ENCODE measurements around the gene MEF2A. TPM values are rescaled to one million over a fixed set of nuclear protein-coding genes. Genes with fewer than 3 reads are reported as not detected.

The MEF2A gene
- total RNA-seq, 1 donor from 2014 or later: 27.2 TPM

DNA sequence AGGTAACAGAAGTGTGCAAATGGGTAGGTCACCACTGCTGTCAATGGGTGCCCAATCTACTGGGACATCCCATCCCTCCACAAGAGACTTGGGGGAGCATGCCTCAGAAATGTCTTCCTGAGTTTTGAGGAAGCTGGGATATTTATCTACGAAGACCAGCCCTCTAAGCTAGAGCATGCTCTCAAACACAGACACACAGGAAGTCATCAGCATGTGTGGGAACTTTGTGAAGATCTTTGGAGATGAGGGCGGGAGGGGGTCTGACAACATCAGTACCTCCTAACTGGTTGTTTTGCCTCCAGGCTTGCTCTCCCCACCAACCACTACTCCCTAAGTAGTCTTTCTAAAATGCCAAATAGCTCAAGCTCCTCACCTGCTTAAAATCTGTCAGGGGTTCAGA, 3.5 kb upstream of the MEF2A start:
- intact Hi-C loops (cut with micrococcal nuclease): no loop called here

DNA sequence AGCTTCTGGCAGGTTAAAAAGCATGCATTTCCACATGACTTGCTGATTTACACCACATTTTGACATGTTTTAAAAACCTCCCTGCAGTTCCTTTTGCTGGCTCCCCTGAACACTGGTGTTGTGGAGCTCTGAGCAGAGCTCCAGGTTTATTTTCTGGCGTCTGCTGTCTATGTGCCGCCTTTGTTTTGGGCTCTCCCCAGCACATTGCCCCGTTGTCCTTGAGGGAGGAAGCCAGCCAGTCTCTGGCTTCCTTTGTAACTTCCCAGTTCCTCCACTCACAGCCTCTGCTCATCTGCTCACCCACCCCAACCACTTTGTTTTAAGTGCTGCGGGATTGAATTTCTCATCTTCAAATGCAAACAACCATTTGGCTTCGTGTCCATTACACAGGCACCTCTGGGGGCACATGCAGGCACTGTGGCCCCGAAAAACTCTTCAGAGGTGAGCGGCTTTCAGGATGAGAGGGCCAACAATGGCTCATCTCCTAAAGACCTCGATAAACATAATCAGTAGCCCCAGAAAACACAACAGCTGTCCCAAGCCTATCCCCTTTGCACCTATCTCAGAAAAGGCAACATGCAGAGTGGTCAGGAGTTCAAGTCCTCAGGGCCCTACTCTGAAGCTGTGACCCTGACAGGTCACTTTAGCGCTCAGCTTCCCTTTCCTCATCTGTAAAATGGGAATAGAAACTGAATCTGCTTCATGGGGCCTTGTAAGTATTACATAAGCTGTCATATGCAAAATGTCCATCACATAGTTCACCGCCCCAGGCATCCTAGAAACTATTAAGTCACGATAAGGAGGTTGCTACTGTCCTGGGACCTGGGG, 1.3 kb upstream of the MEF2A start:
- intact Hi-C loops (cut with micrococcal nuclease): loop anchor here (1.0 to 5.0 kb wide), 11 partner anchors 120 to 1604 kb away; partner anchors contain the start of genes ARRDC4, ASB7, LINS1 and LRRC28

DNA sequence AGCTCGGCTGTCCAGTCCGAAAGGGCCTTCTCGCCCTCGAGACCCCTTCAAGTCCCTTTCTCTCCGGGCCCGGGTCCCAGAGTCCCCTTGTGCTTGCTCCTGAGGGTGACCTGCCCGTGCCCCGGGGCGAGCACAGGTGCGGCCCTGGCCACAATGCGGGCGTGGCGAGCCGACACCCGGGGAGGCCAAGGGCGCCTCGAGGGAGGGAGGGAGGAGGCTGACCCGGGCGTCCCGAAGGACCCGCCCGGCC, 810 bp upstream of the MEF2A start:
- intact Hi-C loops (cut with micrococcal nuclease): loop anchor here (1.0 to 5.0 kb wide), 11 partner anchors 120 to 1604 kb away; partner anchors contain the start of genes ARRDC4, ASB7, LINS1 and LRRC28

DNA sequence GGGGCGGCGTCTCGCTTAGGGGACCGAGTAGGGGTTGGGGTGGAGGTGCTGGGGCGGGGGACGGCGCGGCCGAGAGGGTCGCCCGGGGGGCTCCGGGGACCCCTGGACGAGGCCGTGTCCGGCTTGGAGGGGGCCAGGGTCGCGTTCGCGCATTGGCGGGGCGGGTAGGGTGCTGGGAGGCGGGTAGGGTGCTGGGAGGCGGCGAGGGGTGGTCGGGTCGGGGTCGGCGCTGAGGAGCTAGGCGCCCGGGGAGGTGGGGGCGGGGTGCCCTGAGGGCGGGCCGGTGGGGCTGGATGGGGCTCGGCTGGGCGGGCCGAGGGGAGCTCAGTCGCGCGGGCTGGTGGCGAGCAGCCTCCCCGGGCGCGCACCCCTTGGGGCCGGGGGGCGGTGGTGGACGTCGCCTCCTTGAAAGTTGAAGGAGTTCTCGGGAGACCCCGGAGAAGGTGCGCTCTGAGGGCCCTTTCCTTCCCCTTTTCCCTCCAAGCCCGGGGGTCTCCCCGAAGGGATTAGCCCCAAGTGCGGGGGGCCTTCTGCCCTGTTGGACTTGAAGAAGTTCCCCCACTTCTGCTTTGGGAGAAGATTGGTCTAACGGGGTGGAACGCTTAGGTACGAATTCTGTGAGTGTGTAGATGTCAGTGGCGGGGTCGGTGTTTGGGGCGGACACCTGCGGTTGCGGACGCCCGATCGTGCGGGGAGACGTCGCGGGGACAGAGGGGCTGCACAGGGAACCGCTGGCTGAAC, 543 bp downstream of the MEF2A start:
- intact Hi-C loops (cut with micrococcal nuclease): loop anchor here (5.0 kb wide), 4 partner anchors 144 to 1036 kb away; partner anchors contain the start of genes ASB7, LINS1 and SYNM

DNA sequence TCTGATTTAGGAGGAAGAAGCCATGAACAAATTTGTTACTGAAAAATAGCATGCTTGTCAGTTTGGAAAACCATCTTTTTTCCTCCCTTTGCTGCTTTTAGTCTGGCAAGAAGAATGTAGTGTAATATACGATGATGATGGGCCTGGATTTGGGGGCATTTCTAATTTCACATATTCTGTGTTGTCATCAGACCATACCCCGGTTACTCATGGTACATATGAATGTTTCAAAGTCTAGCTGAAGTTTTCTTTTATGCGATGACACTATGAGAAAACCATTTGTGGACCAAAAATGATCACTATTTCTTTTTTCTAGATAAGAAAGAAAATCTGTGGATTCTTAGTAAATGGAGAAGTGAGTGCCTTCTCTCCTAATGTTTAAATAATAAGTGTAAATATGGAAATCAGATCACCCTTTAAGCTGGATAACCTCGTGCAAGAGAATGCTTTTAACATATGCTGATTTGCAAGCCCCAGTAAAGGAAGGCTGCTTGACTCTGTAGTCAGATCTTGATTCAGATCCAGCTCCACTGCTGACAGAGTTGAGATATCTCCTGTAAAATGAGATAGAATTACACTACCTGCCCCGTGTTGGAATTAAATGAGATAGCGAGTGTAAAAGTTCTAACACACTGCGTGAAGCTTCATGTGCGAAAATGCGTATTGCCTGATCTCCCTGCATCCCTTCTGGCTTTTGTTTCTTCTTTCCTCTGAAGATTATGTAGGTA, 3.0 kb downstream of the MEF2A start:
- intact Hi-C loops (cut with micrococcal nuclease): loop anchor here (5.0 kb wide), 4 partner anchors 146 to 1034 kb away; partner anchors contain the start of genes ASB7, LINS1 and SYNM

DNA sequence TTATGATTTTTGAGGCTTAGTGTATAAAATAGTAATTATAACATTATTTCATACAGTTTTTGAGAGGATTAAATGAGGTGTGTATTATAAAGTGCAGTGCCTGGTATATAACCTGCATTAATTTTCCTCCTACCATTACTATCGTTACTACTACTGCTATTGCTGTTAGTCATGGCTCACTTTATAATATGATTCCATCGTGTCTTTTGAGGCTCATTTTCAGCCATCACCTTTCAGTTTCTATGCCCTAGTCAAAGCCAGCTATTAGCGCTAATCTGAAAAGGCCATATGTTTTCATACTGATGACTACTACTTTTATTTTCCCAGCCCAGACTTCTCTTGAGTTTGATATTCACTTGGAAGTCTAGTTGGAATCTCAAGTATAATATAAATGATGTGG, 5.5 kb downstream of the MEF2A start:
- intact Hi-C loops (cut with micrococcal nuclease): no loop called here

DNA sequence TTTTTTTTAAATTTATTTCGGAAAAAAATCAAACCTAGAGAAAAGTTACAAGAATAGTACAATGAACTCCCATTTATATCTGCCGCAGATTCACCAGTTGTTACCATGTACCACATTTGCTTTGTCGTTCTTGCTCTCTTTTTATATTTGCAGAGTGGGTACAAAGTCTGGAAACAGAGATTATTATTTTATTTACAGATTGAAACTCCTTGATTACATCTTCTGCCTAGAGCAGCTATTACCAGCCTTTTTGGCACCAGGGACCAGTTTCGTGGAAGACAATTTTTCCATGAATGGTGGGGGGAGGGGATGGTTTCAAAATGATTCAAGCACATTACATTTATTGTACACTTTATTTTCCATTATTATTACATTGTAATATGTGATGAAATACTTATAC, 8.3 kb downstream of the MEF2A start:
- intact Hi-C loops (cut with micrococcal nuclease): no loop called here

DNA sequence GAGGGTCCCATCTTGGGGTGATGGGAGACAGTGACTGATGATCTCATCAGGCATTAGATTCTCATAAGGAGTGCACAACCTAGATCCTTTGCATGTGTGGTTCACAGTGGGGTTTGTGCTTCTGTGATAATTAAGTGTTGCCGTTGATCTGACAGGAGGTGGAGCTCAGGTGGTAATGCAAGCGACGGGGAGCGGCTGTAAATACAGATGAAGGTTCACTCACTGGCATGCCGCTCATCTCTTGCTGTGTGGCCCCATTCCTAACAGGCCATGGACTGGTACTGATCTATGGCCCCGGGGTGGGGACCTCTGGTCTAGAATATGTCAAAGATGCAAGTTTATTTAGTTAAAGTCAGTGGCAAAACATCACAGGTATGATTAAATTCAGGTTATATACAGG, 8.7 kb downstream of the MEF2A start:
- intact Hi-C loops (cut with micrococcal nuclease): no loop called here

DNA sequence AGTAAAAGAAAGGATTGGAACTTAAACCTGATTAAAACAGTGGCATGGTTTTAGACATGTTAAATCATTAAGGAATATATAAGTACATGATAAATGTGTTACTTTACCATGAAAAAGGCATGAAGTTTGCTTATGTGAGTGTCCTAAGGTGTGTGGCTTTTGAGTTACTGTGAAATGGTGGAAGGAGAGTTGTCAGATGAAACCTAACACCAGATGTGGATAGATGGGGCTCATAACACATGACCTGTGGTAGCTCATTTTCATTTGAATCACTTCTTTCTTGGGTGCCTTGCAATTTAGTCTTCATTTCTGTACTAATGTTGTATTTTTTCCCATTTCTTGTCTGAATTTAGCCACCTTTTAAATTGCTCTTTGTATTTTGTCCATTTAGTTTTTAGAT, 13.0 kb downstream of the MEF2A start:
- intact Hi-C loops (cut with micrococcal nuclease): no loop called here

DNA sequence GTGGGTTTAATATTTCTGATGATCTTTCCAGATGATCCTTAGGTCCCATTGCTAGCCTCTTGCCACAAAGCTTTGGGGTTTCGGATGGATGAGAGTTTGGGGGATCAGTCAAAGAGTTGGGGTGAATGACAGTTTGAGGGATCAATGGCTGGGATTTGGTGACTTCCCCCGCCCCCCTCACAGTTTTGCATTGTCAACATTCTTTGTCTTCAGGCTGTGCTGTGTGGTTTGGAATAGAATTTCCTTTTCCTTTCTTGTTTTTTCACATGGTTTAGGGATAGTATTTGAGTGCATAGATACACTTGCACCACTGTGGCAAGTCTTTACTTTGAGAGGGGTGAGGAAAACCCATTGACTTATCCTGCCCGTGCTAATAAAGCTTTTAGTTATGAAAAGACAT, 14.3 kb downstream of the MEF2A start:
- intact Hi-C loops (cut with micrococcal nuclease): no loop called here

DNA sequence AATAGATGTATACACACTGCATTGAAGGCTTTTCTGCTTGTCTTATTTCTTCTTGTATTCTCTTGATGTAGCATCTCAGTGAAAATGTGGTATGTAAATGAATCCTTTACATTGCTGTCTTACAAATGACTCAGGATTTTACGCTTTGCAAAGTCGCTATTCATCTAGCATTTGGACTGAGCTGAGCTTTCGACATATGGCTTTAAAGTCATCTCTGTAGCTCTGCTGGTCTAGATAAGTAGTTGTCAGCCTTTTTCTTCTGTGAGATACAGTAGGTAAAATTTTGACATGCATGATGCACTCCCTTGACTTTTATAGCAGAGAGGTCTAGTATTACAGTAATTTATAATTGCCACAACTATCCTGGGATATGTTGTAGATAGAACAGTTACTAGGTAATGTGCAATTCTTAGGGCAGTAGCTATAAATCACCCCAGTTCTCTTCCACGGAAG, 16.8 kb downstream of the MEF2A start:
- intact Hi-C loops (cut with micrococcal nuclease): no loop called here

DNA sequence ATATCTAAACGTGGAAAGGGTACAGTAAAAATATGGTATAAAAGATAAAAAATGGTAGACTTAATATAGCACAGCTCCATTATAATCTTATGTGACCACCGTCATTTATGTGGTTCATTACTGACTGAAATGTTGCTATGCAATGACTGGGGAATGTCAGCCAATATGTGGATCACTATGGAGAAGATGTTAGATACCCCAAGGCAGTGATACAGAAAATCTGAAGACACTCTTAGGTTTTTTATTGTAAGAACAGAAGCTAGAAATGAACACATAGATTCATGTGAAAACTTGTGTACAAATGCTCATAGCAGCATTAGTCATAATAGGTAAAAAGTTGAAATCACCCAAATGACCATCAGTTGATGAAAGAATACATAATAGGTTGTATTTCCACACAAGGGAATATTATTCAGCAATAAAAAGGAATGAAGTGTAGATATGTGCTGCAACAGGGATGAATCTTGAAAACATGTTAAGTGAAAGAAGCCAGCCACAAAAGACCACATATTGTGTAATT, 18.4 kb downstream of the MEF2A start:
- intact Hi-C loops (cut with micrococcal nuclease): no loop called here

DNA sequence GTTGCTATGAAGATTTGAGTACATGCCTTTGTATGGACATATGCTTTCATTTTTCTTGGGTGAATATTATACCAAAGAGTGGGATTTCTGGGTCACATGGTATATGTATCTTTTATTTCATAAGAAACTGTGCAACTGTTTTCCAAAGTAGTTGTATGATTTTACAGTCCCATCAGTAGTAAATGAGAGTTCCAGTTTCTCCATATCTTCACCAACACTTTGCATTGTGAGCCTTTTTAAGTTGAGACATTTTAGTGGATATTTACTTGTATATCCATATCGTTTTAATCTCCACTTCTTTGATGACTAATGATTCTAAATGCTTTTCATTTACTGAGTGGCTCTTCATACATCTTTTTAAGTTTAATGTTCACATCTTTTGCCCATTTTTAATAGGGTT, 20.3 kb downstream of the MEF2A start:
- intact Hi-C loops (cut with micrococcal nuclease): no loop called here

DNA sequence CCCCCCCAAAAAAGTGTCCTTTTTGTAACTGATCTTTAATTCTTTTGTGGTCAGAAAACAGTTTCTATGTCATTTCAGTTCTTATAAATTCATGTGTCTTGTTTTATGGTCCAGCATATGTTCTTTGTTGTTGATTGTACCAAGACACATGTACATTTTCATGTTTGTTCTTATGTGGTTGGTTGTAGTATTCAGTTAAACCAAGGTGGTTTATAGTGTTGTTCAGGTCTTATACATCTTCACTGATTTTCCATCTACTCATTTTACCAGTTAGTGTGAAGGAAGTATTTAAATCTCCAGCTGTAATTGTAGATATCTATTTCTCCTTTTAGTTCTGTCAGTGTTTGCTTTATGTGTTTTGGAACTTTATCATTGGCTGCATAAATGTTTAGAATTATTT, 24.0 kb downstream of the MEF2A start:
- intact Hi-C loops (cut with micrococcal nuclease): no loop called here

DNA sequence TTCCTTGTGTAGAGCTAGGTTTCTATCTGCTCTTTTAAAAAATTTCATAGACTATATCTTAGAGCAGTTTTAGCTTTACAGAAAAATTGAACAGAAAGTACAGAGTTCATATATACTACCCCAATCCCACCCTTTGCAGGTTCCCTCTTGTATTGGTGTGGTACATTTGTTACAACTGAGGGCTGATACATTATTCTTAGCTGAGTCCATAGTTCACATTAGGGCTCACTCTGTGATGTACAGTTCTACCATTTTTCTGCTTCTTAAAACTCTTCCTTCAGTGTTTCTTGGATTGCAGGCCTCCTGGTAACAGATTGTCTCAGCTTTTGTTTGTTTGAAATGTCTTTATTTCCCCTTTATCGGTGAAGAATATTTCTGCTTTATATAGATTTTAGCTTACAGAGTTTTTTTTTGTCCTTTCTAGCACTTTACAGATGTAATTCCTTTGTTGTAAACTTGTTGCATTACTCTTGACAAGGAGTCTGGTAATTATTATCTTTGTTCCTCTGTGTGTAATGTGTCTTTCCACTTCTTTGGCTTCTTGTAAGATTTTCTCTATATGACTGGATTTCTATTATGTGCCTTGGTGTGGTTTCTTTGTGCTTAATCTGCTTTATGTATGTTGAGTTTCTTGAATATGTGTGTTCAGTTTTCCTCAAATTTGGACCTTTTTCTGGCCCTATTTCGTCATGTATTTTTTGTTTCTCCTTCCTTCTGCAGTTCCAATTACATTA, 25.3 kb downstream of the MEF2A start:
- intact Hi-C loops (cut with micrococcal nuclease): no loop called here

DNA sequence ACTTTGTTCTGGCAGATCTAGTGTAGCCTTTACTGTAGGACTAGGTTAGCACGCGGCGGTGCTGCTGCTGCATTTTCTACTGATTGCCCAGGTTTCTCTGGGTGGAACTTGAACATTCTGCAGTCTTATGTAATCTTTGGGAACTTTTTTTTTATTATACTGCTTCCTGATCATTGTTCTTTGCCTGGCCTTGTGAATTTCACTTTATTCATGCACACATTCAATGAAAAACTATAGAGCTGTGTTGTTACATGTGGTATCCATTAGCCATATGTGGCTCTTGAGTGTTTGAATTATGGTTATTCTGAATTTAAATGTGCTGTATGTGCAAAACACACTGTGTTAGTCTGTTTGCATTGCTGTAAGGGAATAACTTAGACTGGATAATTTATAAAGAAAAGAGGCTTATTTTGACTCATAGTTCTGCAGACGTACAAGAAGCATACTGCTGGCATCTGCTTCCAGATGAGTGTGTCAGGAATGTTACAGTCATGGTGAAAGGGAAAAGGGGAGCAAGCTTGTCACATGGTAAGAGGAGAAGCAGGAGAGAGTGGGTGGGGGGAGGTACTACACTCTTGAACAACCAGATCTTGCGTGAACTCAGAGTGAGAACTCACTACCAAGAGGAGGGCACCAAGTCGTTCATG, 26.5 kb downstream of the MEF2A start:
- intact Hi-C loops (cut with micrococcal nuclease): no loop called here

DNA sequence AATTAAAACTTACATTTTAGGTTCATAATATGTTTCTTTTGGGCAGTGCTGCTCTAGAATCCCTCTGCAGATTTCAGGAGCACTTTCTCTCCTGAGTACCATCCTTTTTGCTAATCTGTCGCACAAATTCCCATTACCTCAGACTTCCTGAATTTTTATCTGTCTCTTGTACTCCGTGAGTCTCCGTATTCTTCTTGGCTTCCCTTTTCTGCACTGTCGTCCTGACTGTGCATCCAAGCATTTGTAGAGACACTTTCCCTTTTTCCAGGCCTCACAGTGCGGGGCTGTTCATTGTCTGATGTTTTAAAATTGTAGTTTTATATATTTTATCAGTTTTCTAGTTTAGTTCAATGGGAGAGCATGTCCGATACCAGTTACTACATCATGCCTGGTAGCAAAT, 27.3 kb downstream of the MEF2A start:
- intact Hi-C loops (cut with micrococcal nuclease): no loop called here

DNA sequence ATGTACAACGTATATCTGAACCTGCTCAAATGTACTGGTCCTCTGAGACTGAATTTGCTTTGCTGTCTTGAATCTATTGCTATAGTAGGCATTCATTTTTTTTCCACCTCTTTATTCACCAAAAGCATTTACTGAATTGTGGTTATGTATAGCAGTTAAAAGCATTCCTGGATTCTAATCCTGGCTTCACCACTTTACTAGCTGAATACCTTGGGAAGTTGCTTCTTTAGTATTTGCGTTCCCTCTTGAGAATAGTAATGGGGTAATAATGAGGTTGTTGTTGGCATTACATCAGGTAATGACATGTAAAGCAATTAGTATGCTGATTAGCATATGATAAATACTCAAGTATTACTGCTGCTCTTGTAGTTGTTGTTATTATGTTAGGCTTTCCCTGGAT, 29.1 kb downstream of the MEF2A start:
- intact Hi-C loops (cut with micrococcal nuclease): no loop called here

DNA sequence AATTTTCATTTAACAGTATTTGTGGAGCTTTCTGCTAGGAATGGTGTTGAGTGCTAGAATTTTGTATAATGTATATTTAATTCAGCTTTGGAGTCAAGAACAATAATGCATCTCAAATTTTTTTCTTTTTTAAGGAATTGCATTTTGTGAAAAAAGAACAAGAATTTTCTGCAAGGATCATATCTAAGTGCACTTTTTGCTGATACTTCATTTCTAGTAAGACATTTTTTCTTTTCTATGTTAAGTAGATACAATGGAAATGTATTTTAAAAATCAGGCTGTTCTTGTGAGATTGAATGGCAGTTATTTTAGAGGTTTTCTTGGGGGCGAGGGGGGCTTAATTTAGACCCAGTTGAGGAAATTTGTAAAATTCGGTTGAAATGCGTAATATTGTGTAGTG, 32.5 kb downstream of the MEF2A start:
- intact Hi-C loops (cut with micrococcal nuclease): no loop called here

DNA sequence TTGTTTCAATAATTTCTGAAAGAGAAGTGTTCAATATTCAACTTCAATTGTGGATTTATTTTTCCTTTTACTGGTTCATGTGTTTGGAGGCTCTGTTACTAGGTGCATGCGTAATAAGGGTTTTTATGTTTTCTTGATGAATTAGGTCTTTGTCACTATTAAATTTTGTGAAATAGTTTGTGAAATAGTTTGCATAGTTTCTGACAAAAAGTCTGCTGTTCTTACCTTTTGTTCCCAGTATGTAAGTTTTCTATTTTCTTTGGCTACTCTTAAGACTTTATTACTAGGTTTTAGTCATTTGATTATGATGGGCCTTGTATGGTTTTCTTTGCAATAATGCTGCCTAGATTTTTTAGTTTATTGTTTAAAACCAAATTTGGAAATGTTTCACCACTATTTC, 38.0 kb downstream of the MEF2A start:
- intact Hi-C loops (cut with micrococcal nuclease): no loop called here

DNA sequence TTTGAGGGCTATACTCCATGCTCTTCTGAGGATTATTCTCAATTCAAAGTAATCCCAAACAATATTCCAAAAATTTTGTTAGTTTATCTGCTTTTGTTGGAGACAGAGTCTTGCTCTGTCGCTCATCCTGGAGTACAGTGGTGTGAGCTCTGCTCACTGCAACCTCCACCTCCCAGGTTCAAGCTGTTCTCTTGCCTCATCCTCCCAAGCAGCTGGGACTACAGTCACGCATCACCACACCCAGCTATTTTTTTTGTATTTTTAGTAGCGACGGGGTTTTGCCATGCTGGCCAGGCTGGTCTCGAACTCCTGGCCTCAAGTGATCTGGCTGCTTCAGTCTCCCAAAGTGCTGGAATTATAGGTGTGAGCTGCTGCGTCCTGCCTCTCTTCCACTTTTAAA, 39.1 kb downstream of the MEF2A start:
- intact Hi-C loops (cut with micrococcal nuclease): no loop called here

All from T-helper 1 cell treated with Interleukin-12 subunit alpha and Interleukin-12 subunit beta and Interleukin-4 antibody, amounts not matched to agents 30 ng/mL and 1 ng/mL, for 36 hours (primary cell).